K562 (cell line): ENCODE data around the gene HPCAL1. TPM values are rescaled to one million over a fixed set of nuclear protein-coding genes. Genes with fewer than 3 reads are reported as not detected.

Source experiments
- ATAC-seq: fragments of 200-7000 bp; cut with Tn5 transposase; 3 replicates; pipeline ENCODE4 v1.9.1; 2020; ENCODE audit warnings: moderate library complexity
- BruUV-seq: library from RNA; stranded (reverse); fragments of 400-500 nt; replicated peaks from 2 replicates; lab custom pipeline; 2021; lab: Mats Ljungman, UMichigan
- CTCF ChIA-PET: fragments of 300-600 bp; formaldehyde crosslinking; extraction: SDS; loops from one replicate; lab custom pipeline; 2021; ENCODE audit warnings: low intra/inter-chr PET ratio; lab: Yijun Ruan, JAX
- POLR2A ChIA-PET: fragments of 300-600, 350-650 bp; sonication (Branson Sonifier 250); formaldehyde crosslinking; extraction: SDS; loops from one replicate; lab custom pipeline; 2021; ENCODE audit warnings: antibody characterized with exemption, inconsistent platforms; lab: Yijun Ruan, JAX
- DNase-seq, 4 experiments: peaks; one replicate each; pipeline versions ENCODE4 v3.0.0 to v3.0.0-alpha.2; 2011 to 2018; ENCODE audit warnings: low spot score in 3 of 4, mixed read lengths in 3 of 4; ENCODE audit errors: extremely low read depth in 1 of 4
- FAIRE-seq: peaks from 2 replicates; lab custom pipeline; 2011; peaks lifted over from hg19 to GRCh38; lab: Jason Lieb, UNC
- H2AFZ ChIP-seq: 2 replicates; pipeline ENCODE4 v1.6.0; 2011; ENCODE audit warnings: low read depth, low read length, control low read depth, inconsistent platforms
- H3K27ac ChIP-seq: fragments of 200-600 bp; 3 replicates; pipeline ENCODE4 v1.8.0; 2011; ENCODE audit warnings: low read depth, mild to moderate bottlenecking, control low read depth, inconsistent platforms, low read length, moderate library complexity, mixed read lengths; ENCODE audit errors: extremely low read depth
- H3K27me3 ChIP-seq, 2 experiments: fragments of 300-600 bp in 1 of 2; 2 replicates in 1 of 2; 3 replicates in 1 of 2; pipeline versions ENCODE4 v1.6.0 to v1.8.0; 2011; ENCODE audit warnings: inconsistent platforms in 2 of 2, low read length in 2 of 2, mild to moderate bottlenecking in 1 of 2, mixed read lengths in 1 of 2, moderate library complexity in 1 of 2; ENCODE audit not compliant: control insufficient read depth in 2 of 2, insufficient read depth in 2 of 2
- H3K36me3 ChIP-seq: fragments of 300-600 bp; 3 replicates; pipeline ENCODE4 v1.8.0; 2011; ENCODE audit warnings: mild to moderate bottlenecking, low read length, inconsistent platforms; ENCODE audit not compliant: control insufficient read depth, insufficient read depth
- H3K4me1 ChIP-seq, 2 experiments: fragments of 200-600 bp in 1 of 2; replicated peaks in 1 of 2; 2 replicates in 1 of 2; 3 replicates in 1 of 2; pipeline versions ENCODE4 v1.5.1 to v1.8.0; 2011; ENCODE audit warnings: inconsistent platforms in 2 of 2, low read length in 2 of 2, mild to moderate bottlenecking in 1 of 2, mixed read lengths in 1 of 2, moderate library complexity in 1 of 2; ENCODE audit not compliant: control insufficient read depth in 2 of 2, insufficient read depth in 2 of 2
- H3K4me2 ChIP-seq: 2 replicates; pipeline ENCODE4 v1.6.1; 2011; ENCODE audit warnings: low read length, control low read depth, inconsistent platforms, mixed read lengths; ENCODE audit not compliant: insufficient read depth
- H3K4me3 ChIP-seq: fragments of 200-600 bp; sonication (generic), shearing (Covaris generic); 2 replicates; pipeline ENCODE4 v1.5.1; 2016; ENCODE audit warnings: control low read depth, inconsistent platforms
- H3K79me2 ChIP-seq: fragments of 200-600 bp; 3 replicates; pipeline ENCODE4 v1.8.0; 2011; ENCODE audit warnings: low read length, inconsistent platforms; ENCODE audit not compliant: control insufficient read depth, insufficient read depth
- H3K9ac ChIP-seq, 2 experiments: 2 replicates each; pipeline versions ENCODE4 v1.6.0 to v1.6.1; 2011; ENCODE audit warnings: low read depth in 2 of 2, low read length in 2 of 2, control low read depth in 1 of 2, inconsistent platforms in 1 of 2, mild to moderate bottlenecking in 1 of 2, mixed read lengths in 1 of 2; ENCODE audit not compliant: insufficient read depth in 1 of 2
- H3K9me1 ChIP-seq: one replicate; pipeline ENCODE4 v1.6.0; 2011; ENCODE audit warnings: inconsistent platforms, mild to moderate bottlenecking, low read length, moderate library complexity; ENCODE audit not compliant: control insufficient read depth, insufficient read depth
- H3K9me3 ChIP-seq: replicated peaks from 2 replicates; pipeline ENCODE4 v1.5.1; 2011; ENCODE audit warnings: low read depth, low read length, inconsistent platforms; ENCODE audit not compliant: control insufficient read depth, insufficient read depth
- H4K20me1 ChIP-seq: replicated peaks from 2 replicates; pipeline ENCODE4 v1.6.1; 2011; ENCODE audit warnings: low read length, inconsistent platforms, mixed read lengths; ENCODE audit not compliant: control insufficient read depth, insufficient read depth
- BRCA1 ChIP-seq, 2 experiments: fragments of 450-650 bp in 1 of 2; sonication (generic) in 1 of 2; formaldehyde crosslinking in 1 of 2; IDR thresholded peaks; 2 replicates each; pipeline versions ENCODE4 v1.5.0 to v1.6.1; 2017 to 2020; ENCODE audit warnings: mild to moderate bottlenecking in 1 of 2, missing genetic modification reagents in 1 of 2
- CTCF ChIP-seq, 3 experiments: IDR thresholded peaks in 2 of 3; conservative IDR thresholded peaks in 1 of 3; 2 replicates each; pipeline ENCODE4 v1.5.1; 2011 to 2012; ENCODE audit warnings: low read length in 3 of 3, mild to moderate bottlenecking in 3 of 3, control low read depth in 2 of 3, improper control_type of control experiment in 1 of 3, inconsistent platforms in 1 of 3, low read depth in 1 of 3, mixed read lengths in 1 of 3, moderate library complexity in 1 of 3; ENCODE audit not compliant: insufficient read depth in 2 of 3
- ELF1 ChIP-seq: fragments of 200-800 bp; sonication (Bioruptor generic); IDR thresholded peaks from 2 replicates; pipeline ENCODE4 v1.6.1; 2016; ENCODE audit warnings: missing genetic modification characterization, missing compliant biosample characterization
- PHB2 ChIP-seq: fragments of 450-650 bp; IDR thresholded peaks from 2 replicates; pipeline ENCODE4 v1.6.1; 2017; ENCODE audit warnings: low read depth
- SMARCE1 ChIP-seq: fragments of 450-650 bp; IDR thresholded peaks from 2 replicates; pipeline ENCODE4 v1.7.1; 2016; ENCODE audit warnings: mild to moderate bottlenecking
- TARDBP ChIP-seq: fragments of 450-650 bp; IDR thresholded peaks from 2 replicates; pipeline ENCODE4 v1.6.1; 2016
- ZBTB33 ChIP-seq: sonication (generic); formaldehyde crosslinking; IDR thresholded peaks from 2 replicates; pipeline ENCODE4 v1.8.1; 2023; ENCODE audit warnings: mild to moderate bottlenecking, missing genetic modification reagents
- ZNF384 ChIP-seq: IDR thresholded peaks from 2 replicates; pipeline ENCODE4 v1.6.1; 2012; ENCODE audit warnings: low read depth, low read length, improper control_type of control experiment
- WGBS: fragments of 100-300 bp; shearing (Covaris generic); methylation state at CpG from one replicate; pipeline ENCODE4 v1.1.6; 2016; ENCODE audit warnings: low coverage, mixed read lengths; ENCODE audit not compliant: insufficient coverage; ENCODE audit errors: missing lambda C conversion rate; 5-methylcytosine and 5-hydroxymethylcytosine counted together
- in situ Hi-C: fragments of 300-500 bp; cut with MboI; formaldehyde crosslinking; loops from 4 replicates; pipeline ENCODE4 v1.15.0; 2018; ENCODE audit warnings: inconsistent platforms, mixed read lengths
- intact Hi-C: fragments of 100-400 bp; cut with micrococcal nuclease; formaldehyde crosslinking; loops from 2 replicates; pipeline ENCODE4 v1.14.2; 2022
- polyA plus RNA-seq, 8 experiments: library from polyadenylated mRNA; depleted of rRNA in 4 of 8; stranded (reverse) in 5 of 8; unstranded in 3 of 8; fragments of >200 nt; fragmentation: Nextera tagmentation in 2 of 8; fragmentation: Illumina TruSeq in 1 of 8; extraction: Ambion mirVana in 2 of 8; extraction: Trizol in 1 of 8; gene quantifications; 2 replicates each; pipeline versions ENCODE4 v1.2.1 to v1.2.3, GENCODE V29; 2011 to 2014; ENCODE audit warnings: inconsistent platforms in 1 of 8, missing spikeins in 1 of 8
- total RNA-seq, 7 experiments: library from RNA; depleted of rRNA in 6 of 7; stranded (reverse); fragments of >200 nt in 6 of 7; fragmentation: Illumina TruSeq in 2 of 7; extraction: Trizol in 2 of 7; gene quantifications; 2 replicates each; pipeline versions ENCODE4 v1.2.1 to v1.2.3, GENCODE V29; 2011 to 2021; ENCODE audit warnings: low replicate concordance in 1 of 7

The HPCAL1 gene
- total and polyA plus RNA-seq, 9 of the 15 experiments (the other 6 are each of a cell fraction or from before 2014, with no cell fraction given) = 2.7 to 65.5 (median 23.9) TPM

- no peak; the same call in 2 of the 3 replicates for ATAC-seq
- Histone ChIP-seq H2AFZ (no peak overlapping the region), H3K27ac (no peak overlapping the region), H3K9me1 (no peaks in the 10 kb centered on the region), H3K4me3 (no peak overlapping the region)
- 50% methylated on average over 16 of the region's 18 CpGs for WGBS
- TF ChIP-seq BRCA1 (IDR thresholded peaks at IDR 0.05) = no peak
- no peak for TF ChIP-seq BRCA1 (CRISPR knock-in tag; IDR thresholded peaks at IDR 0.05)
- no peak for TF ChIP-seq TARDBP
- TF ChIP-seq ELF1 (tag) = no peak
- no peak for TF ChIP-seq ZNF384
- no peak for TF ChIP-seq SMARCE1
- peak; percentile 58; the same call in 1 of the 2 replicates for TF ChIP-seq ZBTB33 (CRISPR knock-in tag)
- TF ChIP-seq PHB2 = no peak
- TF ChIP-seq CTCF (IDR thresholded peaks at IDR 0.05 in 2 of 3, conservative IDR thresholded peaks at IDR 0.05 in 1 of 3; ENCODE audit: insufficient read depth in 2 of 3, low read depth in 1 of 3, low read length in 3 of 3) = no peak
- TF ChIP-seq, all 486 proteins: peak for 1
- no peak for DNase-seq
- intact Hi-C loops (no loop called here), in situ Hi-C loops (loop anchor here (25.0 kb wide), 1 partner anchor 147 kb away; no protein-coding TSS in a partner anchor)
- BruUV-seq = no TSS peak
- Histone ChIP-seq H3K4me1 (peaks cover 0 to 22% of the 10 kb centered on the region in 2 experiments; a peak in 3 of 5 replicates), H3K9me3 (no peaks in the 10 kb centered on the region), H3K27me3 (no peaks in the 10 kb centered on the region), H3K9ac (peak overlapping the region in 1 of 2 experiments; percentile 56; a peak in 1 of 4 replicates), H4K20me1 (no peaks in the 10 kb centered on the region), H3K4me2 (no peak overlapping the region; the same call in 1 of the 2 replicates), H3K79me2 (no peaks in the 10 kb centered on the region), H3K36me3 (no peaks in the 10 kb centered on the region)
- POLR2A ChIA-PET = interaction anchor here (0.6 to 1.1 kb wide), 4 partner anchors 9 to 636 kb away, joined by 3 to 4 read pairs (median 3); no protein-coding TSS in a partner anchor
- FAIRE-seq = no peak
- CTCF ChIA-PET = no interaction called here
These were observed 37.2 kb upstream of the HPCAL1 start for GRCh38 chr2:10265329-10266132.
